Measurements from ENCODE around the gene TNFAIP3.

- TF ChIP-seq EZH2 (IDR thresholded peaks at IDR 0.05) (no peak), POLR2AphosphoS5 (IDR thresholded peaks at IDR 0.05; ENCODE audit: borderline replicate concordance, low read depth, low read length) (no peak)
Observed at GRCh38 chr6:137927777-137928218, 60.7 kb downstream of the TNFAIP3 start.
